Measurements from ENCODE around the gene CEP57L1.

Gene CEP57L1

GRCh38 chr6:109095036-109095834 lies at the start of gene CEP57L1:
Gene CEP57L1 (plus strand): TSS chr6:109095507. CDS start chr6:109145222, 49,715 bp downstream.
- peak; percentile 97 for DNase-seq (ENCODE audit: low read depth)

DNA sequence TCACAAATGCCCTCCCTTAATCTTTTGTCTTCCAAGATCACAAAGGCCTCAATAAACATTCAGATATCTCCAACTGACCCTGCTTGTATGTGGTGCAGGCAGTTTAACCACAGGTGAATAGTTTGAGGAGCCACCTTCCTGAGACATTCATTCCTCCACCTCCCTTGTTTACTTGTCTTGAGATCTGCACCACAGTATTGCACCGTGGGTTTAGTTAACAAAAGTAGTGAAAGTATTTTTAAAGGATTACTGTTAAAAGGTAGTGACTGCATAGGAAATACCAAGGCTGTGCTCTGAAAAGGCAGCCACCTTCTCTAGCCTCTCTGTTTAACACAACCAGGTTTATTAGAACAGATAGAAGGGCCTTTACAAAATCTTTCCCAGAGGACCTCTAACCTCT lies 47.1 kb upstream of the CEP57L1 start:
- DNase-seq (ENCODE audit: low read depth), result no peak

DNA sequence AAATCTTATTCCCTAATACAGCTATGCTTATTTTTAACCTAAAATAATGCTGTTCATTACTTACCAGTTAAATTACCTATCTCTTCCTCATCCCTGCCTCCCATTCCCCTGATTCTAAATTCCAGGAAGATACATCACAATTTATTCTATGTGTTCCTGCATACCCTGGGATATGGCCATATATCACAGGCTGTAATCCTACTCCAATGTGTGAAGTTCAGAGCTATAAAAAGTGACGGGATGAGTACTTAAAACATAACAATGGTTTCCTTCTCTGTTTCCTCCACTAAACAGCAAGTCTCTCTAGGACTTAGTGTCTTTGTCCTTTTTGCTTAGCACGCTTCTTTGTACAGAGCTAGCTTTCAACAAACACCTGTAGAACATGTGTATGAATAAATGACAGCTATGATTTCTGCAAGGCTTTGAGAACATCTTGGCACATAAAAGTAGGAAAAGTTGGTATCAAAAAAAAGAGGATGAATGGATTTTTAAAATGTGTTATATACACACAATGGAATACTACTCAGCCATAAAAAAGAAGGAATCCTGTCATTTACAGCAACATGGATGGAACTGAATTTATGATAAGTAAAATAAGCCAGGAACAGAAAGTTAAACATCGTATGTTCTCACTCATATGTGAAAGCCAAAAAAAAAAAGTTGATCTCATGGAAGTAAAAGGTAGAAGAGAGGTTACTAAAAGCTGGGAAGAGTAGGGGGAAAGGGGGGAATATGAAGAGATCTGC lies 46.5 kb upstream of the CEP57L1 start:
- DNase-seq (ENCODE audit: low read depth), result no peak

- DNase-seq (ENCODE audit: low read depth), result no peak
Measured at GRCh38 chr6:109050012-109050411, 45.3 kb upstream of the CEP57L1 start.

GRCh38 chr6:109050447-109051102 lies 44.7 kb upstream of the CEP57L1 start:
- no peak for DNase-seq (ENCODE audit: low read depth)

DNA sequence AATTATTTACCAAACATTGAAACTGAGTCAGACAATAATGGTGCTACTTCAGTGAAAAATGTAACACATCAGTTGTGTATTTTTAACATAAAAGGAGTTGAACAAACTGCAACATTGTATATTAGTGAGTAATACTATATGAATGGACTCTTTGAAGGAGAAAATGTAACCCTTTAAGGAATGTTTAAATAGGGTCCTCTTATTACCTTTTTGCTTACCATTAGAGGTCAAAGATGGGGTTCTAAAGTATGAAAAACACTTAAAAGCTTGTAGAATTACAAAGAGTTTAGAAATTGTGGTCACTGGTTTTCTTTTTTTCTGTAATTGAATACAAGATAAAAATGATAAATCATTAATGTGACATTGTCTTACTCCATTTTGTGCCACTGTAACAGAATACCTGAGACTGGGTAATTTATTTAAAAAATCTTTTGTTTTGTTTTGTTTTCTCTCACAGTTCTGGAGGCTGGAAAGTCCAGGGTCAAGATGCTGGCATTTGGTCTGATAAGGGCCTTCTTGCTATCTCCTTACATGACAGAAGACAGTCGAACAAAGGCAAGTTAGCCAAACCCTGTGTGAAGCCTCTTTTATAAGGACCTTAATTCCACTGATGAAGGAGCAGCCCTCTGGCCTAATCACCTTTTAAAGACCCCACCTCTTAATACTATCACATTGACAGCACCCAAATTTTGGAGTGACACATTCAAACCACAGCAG lies 43.8 kb upstream of the CEP57L1 start:
- DNase-seq (ENCODE audit: low read depth), result no peak

DNA sequence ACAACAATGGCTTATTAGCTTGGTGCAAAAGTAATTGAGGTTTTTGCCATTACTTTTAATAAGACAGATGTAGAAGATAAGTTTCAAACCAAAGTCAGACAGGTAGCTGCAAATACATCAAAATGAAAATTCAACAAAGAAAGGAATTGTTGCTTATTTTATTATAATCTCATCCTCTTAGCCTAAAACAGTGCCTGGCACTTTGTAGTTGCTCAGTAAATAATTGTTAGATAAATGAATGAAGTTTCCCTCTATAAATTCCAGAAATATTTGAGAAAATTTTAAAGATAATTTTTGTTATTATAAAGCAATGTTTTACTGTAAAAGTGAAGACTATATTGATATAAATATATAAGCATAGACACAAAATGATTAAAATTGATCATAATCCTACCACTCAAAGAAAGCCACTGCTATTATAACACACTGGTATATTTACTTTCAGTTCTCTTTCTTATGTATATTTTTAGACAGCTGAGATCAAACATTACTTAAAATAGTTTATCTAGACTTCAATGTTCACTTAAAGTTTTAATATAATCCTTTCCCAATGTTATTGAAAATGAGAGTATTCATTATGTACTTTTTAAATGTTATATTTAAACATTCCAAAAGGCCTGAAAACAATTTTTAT lies 43.2 kb upstream of the CEP57L1 start:
- DNase-seq (ENCODE audit: low read depth), result no peak

- no peak for DNase-seq (ENCODE audit: low read depth)
Measured at GRCh38 chr6:109052852-109053251, 42.5 kb upstream of the CEP57L1 start.

- no peak for DNase-seq (ENCODE audit: low read depth)
Measured at GRCh38 chr6:109053336-109053735, 42.0 kb upstream of the CEP57L1 start.

GRCh38 chr6:109055771-109056235 lies 39.5 kb upstream of the CEP57L1 start:
- DNase-seq (ENCODE audit: low read depth), result peak; percentile 68

DNA sequence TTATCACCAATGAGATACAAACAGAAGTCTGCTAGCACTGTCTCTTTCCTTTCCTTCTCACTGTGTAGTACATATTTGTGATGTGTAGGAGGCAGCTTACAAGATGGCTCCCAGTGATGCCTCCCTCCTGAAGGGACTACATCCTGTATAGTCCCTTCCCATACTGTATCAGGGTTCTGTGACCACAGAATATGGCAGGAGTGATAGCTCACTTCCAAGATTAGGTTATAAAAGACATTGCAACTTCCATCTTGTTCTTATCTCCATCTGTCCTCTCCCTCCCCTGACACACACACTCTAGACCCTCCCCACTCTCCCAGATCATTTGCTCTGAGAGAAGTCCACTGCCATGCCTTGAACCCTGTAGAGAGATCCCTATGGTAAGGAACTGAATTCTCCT lies 38.6 kb upstream of the CEP57L1 start:
- DNase-seq (ENCODE audit: low read depth), result no peak

- DNase-seq (ENCODE audit: low read depth), result no peak
Measured at GRCh38 chr6:109058620-109059019, 36.7 kb upstream of the CEP57L1 start.

DNA sequence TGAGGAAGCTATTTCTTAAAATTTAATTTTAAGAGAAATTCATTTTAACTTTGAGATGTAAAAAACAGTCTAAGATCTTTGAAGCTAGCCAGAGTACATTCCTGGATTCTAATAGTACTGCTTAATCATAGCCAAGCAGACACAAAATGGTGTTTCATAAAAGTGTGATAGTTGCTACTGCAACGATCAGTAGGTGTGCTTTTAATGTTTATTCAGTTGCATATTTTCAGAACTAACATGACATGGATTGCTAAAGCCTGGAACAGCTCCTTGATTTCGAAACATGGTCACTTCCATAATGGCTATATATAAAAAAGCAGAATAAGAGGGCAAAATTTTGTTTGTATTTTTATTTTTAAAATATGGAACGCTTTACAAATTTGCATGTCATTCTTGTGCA lies 36.2 kb upstream of the CEP57L1 start:
- DNase-seq (ENCODE audit: low read depth), result peak; percentile 38

DNA sequence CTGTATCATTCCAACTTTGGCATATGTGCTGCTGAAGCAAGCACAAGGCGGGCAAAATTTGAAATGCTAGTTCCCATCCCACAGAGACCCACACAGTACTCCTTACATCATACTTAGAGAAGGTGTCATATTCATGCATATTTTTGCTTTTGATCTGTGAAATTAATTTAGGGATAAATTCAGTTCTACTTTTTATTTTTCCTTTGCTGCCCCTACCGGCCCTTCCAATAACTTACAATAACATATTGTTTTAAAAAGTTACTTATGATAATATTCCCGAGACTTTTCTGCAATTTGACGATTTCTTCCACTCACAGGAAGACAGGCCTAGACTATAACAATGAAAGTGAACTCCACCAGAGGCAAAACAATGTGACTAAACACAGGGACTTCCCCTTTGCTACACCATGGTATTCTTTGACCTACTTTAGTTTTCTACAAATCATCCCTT lies 35.7 kb upstream of the CEP57L1 start:
- DNase-seq (ENCODE audit: low read depth), result peak; percentile 20

- DNase-seq (ENCODE audit: low read depth), result no peak
Measured at GRCh38 chr6:109060571-109060970, 34.7 kb upstream of the CEP57L1 start.

GRCh38 chr6:109062216-109062615 lies 33.1 kb upstream of the CEP57L1 start:
- DNase-seq (ENCODE audit: low read depth), result no peak

GRCh38 chr6:109062767-109063352 lies 32.4 kb upstream of the CEP57L1 start:
- no peak for DNase-seq (ENCODE audit: low read depth)

DNA sequence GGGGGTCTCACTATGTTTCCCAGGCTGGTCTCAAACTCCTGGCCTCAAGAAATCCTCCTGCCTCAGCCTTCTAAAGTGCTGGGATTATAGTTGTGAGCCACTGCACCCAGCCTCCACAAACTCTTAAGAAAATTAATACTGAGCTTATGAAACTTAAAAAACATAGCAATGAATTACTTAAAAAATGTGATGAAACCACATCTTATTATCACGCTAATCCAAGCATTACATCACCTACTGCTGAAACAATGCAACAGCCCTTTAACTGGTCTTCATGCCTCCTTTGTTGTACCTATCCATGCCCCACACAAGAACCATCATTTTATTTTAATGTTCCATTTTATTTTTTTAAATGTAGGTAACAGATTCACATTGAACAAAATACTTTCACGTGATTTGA lies 25.6 kb upstream of the CEP57L1 start:
- peak; percentile 59 for DNase-seq (ENCODE audit: low read depth)

- DNase-seq (ENCODE audit: low read depth), result no peak
Measured at GRCh38 chr6:109071125-109071917, 24.0 kb upstream of the CEP57L1 start.
